Measurements from ENCODE around the gene RASSF6.
"Not testable (repeated sequence)": the region's sequence is repeated elsewhere in the genome, so short reads cannot be mapped to it uniquely, and the experiment has no call there.

The RASSF6 gene, protein sequence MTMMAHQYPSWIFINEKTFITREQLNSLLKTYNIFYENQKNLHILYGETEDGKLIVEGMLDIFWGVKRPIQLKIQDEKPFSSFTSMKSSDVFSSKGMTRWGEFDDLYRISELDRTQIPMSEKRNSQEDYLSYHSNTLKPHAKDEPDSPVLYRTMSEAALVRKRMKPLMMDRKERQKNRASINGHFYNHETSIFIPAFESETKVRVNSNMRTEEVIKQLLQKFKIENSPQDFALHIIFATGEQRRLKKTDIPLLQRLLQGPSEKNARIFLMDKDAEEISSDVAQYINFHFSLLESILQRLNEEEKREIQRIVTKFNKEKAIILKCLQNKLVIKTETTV

GRCh38 chr4:73620115-73620792, at the start of gene RASSF6:
Gene RASSF6 (minus strand): TSS chr4:73620436. CDS start chr4:73611795, 8,641 bp downstream.
- DNase-seq: peak; percentile 20

GRCh38 chr4:73669410-73670183, 49.4 kb upstream of the RASSF6 start:
- no peak for DNase-seq

GRCh38 chr4:73668782-73669201, 48.6 kb upstream of the RASSF6 start:
- DNase-seq: no peak

GRCh38 chr4:73665924-73666323, 45.7 kb upstream of the RASSF6 start:
- not testable (repeated sequence) for DNase-seq

GRCh38 chr4:73664470-73664869, 44.2 kb upstream of the RASSF6 start:
- DNase-seq: no peak

DNA sequence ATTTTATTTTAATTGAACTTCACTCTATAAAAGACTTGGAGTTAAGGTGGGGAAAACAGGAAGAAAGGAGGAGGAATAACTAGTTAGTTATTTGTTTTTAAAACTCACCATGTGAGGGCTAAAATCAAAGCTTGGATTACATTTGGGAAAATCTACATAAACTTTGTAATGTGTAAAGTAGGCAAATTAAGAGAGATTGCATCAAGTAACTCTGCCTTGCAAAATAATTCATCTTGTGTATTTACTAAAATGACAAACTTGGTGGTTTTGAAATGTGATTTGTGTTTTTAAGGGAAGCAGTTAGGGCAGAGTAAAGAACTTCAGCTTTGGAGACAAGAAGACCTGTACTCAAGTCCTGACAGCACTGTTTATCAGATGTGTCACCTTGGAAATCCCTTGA, 43.3 kb upstream of the RASSF6 start:
- DNase-seq: no peak

GRCh38 chr4:73662709-73663546, 42.7 kb upstream of the RASSF6 start:
- DNase-seq: peak; percentile 83

DNA sequence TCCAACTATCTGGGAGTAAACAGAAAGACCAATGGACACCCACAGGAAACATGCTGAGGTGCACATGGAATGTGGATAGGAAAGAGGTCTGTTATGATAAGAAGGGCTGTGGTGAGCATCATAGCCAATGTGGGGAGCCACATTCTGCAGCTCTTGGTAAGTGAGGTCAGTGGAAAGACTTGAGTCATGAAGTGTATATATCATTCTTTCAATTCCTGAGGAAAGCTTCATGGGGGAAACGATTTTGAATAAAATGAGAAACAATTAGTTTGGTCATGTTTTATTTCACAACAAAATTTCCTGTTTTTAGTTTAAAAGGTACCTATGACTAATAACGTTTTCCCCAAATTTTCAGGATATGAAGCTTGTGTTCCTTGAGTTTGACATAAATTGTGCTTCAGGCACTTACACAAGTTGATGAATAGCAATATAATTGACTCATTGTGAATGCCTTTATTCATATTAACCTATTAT, 41.4 kb upstream of the RASSF6 start:
- DNase-seq: peak; percentile 65

DNA sequence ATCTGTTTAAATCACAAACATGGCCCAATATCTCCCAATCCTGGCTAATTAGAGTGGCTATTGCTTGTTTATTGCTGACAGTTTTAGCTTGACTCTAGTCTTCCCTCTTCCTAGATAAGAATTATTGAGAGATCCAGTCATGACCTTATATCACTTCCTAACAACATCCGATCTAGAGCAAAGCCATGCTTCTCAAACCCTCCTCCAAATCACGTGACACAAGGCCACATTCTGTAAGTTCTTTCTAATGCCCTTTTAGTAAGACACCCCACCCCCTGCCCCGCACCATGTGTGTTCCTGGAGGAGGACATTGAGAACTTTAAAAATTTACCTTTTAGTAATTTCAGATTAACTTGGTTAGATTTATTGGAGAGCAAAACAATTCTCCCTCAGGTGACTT, 40.6 kb upstream of the RASSF6 start:
- DNase-seq: no peak

- peak; percentile 71 for DNase-seq
Measured at GRCh38 chr4:73653695-73654106, 33.5 kb upstream of the RASSF6 start.

DNA sequence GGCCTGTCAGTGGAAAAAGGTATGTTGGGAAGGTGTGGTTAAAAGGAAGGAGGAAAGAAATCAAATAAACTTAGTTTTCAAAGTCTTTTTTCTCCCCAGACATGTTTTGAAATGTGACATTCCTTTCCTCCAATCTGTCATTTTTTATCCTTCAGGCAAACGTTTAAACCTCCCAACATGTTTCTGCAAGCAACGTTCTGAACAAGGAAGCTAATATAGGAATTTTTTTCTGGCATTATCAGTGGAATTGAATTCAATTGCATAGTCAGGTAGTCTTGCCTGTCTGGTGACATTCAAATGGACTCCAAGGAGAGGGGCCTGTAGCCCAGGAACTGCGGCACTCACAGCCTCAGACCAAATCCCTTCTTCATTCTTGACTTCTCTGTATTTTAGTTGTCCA, 30.0 kb upstream of the RASSF6 start:
- DNase-seq: no peak

GRCh38 chr4:73648478-73648877, 28.2 kb upstream of the RASSF6 start:
- no peak for DNase-seq

DNA sequence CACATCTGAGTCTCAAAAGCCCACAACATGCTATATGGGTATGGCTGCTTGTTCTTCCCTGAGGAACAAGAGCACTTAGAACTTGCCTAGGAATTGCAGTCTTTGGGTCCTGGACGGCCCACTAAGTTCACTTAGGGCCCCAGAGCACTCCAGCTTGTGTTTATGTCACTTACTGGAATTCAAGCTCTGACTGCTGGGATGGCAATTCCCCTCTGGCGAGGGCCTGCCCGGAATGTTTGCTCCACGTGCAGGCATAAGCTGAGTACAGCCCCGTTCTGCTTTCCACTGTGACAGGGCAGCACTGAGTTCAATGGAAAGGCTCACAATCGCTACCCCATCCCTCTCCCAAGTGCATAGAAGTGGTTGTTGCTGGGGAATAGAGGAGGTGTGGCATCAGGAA, 25.9 kb upstream of the RASSF6 start:
- no peak for DNase-seq

DNA sequence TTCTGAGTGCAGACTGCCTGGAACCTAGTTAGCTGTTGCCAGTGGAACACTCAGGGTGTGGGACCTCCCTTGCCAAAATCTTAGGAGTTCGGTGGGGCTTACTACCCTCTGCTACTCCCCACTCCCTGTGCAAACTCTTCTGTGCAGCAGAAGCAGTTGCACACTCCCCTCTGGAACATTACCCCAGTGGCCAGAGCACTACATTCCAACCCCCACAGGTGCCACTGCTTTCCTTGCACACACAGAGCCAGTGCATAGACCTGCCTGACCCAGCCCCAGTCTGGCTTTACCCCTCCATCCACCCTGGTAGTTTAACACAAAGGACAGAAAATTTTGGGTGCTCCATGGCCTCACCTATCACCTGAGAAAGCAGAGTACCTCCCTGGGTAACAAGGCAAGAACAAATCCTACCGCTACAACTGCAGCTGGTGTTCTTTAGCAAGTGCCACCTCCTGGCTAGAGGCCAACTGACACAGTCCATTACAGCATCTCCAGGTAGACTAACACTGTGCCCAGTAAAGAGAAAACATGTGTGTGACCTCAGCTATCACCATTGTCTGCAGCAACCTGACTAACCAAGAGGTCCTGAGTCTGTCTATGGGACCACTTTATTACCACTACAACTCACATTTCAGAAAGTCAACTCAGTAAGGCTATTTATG, 11.5 kb upstream of the RASSF6 start:
- no peak for DNase-seq

GRCh38 chr4:73628834-73629233, 8.6 kb upstream of the RASSF6 start:
- not testable (repeated sequence) for DNase-seq

DNA sequence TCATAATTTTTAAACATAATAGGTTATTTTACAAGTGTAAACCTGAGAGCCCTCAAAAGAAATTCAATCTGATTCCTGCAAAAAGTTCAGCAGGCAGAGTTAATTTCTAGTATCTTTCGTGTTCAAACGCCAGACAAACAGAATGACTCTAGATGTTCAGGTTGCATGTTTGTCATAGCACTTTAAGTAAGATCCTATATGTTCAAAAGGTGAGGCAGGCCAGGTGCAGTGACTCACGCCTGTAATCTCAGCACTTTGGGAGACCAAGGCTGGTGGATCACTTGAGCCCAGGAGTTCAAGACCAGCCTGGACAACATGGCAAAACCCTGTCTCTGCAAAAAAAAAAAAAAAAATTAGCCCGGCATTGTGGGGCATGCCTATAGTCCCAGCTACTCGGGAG, 1.1 kb upstream of the RASSF6 start:
- DNase-seq: no peak

GRCh38 chr4:73619346-73619745, 890 bp downstream of the RASSF6 start:
- no peak for DNase-seq

DNA sequence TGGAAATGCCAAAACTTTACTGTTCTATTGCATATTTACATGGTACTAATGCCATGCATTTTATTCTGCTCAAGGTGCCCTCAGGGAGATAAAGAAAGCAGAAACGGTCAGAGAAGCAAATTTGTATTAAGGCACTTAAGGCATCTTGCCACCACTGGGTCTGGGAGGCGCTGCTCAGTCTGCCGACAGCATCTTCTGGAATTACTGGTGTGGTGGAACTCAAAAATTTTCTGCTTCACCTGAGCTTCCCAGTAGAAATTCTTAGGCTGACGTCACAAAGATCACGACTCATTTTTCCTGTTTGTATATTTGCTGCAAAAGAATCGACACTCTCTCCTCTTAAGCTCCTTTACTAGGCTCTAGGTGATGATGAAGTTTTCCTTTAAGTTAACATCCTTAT, 3.0 kb downstream of the RASSF6 start:
- DNase-seq: no peak

- DNase-seq: no peak
Measured at GRCh38 chr4:73615613-73616012, 4.6 kb downstream of the RASSF6 start.

- no peak for DNase-seq
Measured at GRCh38 chr4:73614311-73614867, 5.8 kb downstream of the RASSF6 start.

DNA sequence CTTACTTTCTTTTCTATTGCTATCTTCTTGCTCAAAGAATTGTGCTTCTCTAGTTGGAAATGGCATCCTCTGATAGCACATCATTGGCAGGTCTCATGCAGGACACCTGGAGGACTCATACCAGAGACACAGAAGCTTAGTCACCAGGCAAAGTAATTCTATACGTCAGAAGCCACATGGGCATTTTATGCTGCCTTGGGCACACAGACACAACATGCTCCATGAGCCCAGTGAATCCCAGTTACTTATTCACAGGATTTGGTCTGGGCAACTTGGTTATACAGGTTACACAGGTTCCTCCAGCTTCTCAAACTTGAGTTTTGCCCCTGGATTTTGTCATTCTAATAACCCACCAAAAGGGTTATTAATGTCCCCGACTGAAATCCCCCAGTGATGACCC, 7.1 kb downstream of the RASSF6 start:
- no peak for DNase-seq

GRCh38 chr4:73612032-73612431, 8.2 kb downstream of the RASSF6 start:
- DNase-seq: no peak
